ENCODE results near the gene POLR1A. TPM values are rescaled to one million over a fixed set of nuclear protein-coding genes. Genes with fewer than 3 reads are reported as not detected.

The POLR1A gene
- total RNA-seq, 1 donor from 2014 or later = 45.2 TPM

DNA sequence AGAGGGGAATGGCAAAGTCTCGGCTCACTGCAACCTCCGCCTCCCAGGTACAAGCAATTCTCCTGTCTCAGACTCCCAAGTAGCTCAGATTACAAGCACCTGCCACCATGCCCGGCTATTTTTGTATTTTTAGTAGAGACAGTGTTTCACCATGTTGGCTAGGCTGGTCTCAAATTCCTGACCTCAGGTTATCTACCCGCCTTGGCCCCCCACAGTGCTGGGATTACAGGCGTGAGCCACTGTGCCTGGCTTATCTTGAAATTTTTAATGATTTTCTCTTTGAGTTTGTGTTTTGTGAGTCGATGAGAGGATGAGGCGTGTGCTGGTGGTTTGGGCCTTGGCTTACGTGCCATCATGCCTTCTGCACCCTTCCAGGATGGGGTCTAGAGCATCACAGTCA is 115.6 kb downstream of the POLR1A start:
- Histone ChIP-seq H3K4me3 (ENCODE audit: insufficient read depth, low read depth, low read length) (no peak overlapping the region), H3K9ac (ENCODE audit: low read length) (no peak overlapping the region), H3K4me2 (ENCODE audit: low read length) (no peak overlapping the region), H3K9me3 (ENCODE audit: insufficient read depth, low read depth, low read length) (no peaks in the 10 kb centered on the region), H3K4me1 (ENCODE audit: insufficient read depth, low read length) (peaks cover 9% of the 10 kb centered on the region), H3K79me2 (ENCODE audit: insufficient read depth, low read length) (no peaks in the 10 kb centered on the region), H3K36me3 (ENCODE audit: insufficient read depth, low read length) (no peaks in the 10 kb centered on the region), H3K27me3 (ENCODE audit: insufficient read depth, low read length) (no peaks in the 10 kb centered on the region), H2AFZ (ENCODE audit: low read depth, low read length) (no peak overlapping the region), H3K27ac (ENCODE audit: low read depth, low read length) (no peak overlapping the region), H4K20me1 (ENCODE audit: insufficient read depth, low read length) (no peaks in the 10 kb centered on the region)
- DNase-seq (ENCODE audit: low read depth) = no peak
- FAIRE-seq = no peak
- Mint-ChIP-seq H3K36me3 (ENCODE audit: low read depth, unreplicated experiment) (no peaks in the 10 kb centered on the region), H3K27me3 (ENCODE audit: low read depth, unreplicated experiment) (peaks cover 4% of the 10 kb centered on the region), H3K4me3 (ENCODE audit: unreplicated experiment) (no peak overlapping the region), H3K4me1 (ENCODE audit: low read depth, unreplicated experiment) (peaks cover 8% of the 10 kb centered on the region), H3K9me3 (ENCODE audit: unreplicated experiment) (peaks cover 1% of the 10 kb centered on the region), H3K27ac (ENCODE audit: unreplicated experiment) (no peak overlapping the region)
- TF ChIP-seq, protein P1, sequence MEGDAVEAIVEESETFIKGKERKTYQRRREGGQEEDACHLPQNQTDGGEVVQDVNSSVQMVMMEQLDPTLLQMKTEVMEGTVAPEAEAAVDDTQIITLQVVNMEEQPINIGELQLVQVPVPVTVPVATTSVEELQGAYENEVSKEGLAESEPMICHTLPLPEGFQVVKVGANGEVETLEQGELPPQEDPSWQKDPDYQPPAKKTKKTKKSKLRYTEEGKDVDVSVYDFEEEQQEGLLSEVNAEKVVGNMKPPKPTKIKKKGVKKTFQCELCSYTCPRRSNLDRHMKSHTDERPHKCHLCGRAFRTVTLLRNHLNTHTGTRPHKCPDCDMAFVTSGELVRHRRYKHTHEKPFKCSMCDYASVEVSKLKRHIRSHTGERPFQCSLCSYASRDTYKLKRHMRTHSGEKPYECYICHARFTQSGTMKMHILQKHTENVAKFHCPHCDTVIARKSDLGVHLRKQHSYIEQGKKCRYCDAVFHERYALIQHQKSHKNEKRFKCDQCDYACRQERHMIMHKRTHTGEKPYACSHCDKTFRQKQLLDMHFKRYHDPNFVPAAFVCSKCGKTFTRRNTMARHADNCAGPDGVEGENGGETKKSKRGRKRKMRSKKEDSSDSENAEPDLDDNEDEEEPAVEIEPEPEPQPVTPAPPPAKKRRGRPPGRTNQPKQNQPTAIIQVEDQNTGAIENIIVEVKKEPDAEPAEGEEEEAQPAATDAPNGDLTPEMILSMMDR (IDR thresholded peaks at IDR 0.05; ENCODE audit: insufficient read depth, low read depth, low read length) = no peak
- TF ChIP-seq EZH2 (IDR thresholded peaks at IDR 0.05; ENCODE audit: insufficient read depth, low read length) = no peak

DNA sequence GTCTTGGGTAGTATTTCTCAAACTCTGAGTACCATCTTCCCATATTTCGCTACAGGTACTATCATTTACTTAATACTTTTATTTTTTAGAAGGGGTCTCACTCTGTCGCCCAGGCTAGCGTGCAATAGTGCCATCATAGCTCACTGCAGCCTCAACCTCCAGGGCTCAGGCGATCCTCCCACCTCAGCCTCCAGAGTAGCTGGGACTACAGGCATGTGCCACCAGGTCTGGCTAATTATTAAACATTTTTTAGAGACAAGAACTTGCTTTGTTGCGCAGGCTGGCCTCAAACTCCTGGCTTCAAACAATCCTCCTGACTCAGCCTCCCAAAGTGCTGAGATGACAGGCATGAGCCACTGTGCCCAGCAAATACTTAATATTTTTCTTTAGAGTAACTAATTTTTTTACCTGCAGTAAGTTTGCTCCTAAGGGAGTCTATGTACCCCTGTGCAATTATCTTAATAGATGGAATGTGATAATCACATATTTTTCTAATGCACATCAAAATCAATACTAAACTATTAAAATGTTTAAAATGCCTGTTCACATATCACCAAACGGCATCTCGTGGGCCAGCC is 116.3 kb downstream of the POLR1A start:
- H2AFZ ChIP-seq (ENCODE audit: low read depth, low read length) = no peak overlapping the region
- peaks cover 6% of the 10 kb centered on the region for H3K4me1 ChIP-seq (ENCODE audit: insufficient read depth, low read length)

DNA sequence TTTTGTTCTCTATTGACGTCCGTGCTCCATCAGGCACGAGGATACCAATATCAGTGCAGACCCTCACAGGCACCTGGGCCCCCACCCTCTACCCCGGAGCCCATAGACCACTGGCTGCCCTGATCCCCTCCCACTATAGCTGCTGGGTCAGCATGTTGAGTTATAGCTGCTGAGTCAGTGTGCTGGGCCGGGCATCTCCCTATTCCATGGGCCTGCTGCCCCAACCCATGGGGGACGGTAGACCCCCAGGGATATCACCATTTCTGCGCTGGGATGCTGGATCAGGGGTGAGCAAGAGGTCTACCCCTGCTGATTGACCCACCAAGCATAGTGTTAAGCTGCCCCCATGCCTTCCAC is 116.8 kb downstream of the POLR1A start:
- Histone ChIP-seq H3K4me2 (ENCODE audit: low read length) (no peak overlapping the region), H3K9ac (ENCODE audit: low read length) (no peak overlapping the region), H2AFZ (ENCODE audit: low read depth, low read length) (no peak overlapping the region), H3K4me3 (ENCODE audit: insufficient read depth, low read depth, low read length) (no peak overlapping the region), H3K9me3 (ENCODE audit: insufficient read depth, low read depth, low read length) (no peaks in the 10 kb centered on the region), H3K4me1 (ENCODE audit: insufficient read depth, low read length) (peaks cover 2% of the 10 kb centered on the region), H3K36me3 (ENCODE audit: insufficient read depth, low read length) (no peaks in the 10 kb centered on the region), H3K79me2 (ENCODE audit: insufficient read depth, low read length) (no peaks in the 10 kb centered on the region), H3K27me3 (ENCODE audit: insufficient read depth, low read length) (no peaks in the 10 kb centered on the region), H4K20me1 (ENCODE audit: insufficient read depth, low read length) (no peaks in the 10 kb centered on the region), H3K27ac (ENCODE audit: low read depth, low read length) (no peak overlapping the region)
- no peaks in the 10 kb centered on the region for H3K36me3 Mint-ChIP-seq (ENCODE audit: low read depth, unreplicated experiment)
- FAIRE-seq = no peak
- peaks cover 1% of the 10 kb centered on the region for H3K9me3 Mint-ChIP-seq (ENCODE audit: unreplicated experiment)
- H3K27me3 Mint-ChIP-seq (ENCODE audit: low read depth, unreplicated experiment) = peaks cover 4% of the 10 kb centered on the region
- H3K27ac Mint-ChIP-seq (ENCODE audit: unreplicated experiment) = no peak overlapping the region
- H3K4me3 Mint-ChIP-seq (ENCODE audit: unreplicated experiment) = no peak overlapping the region
- H3K4me1 Mint-ChIP-seq (ENCODE audit: low read depth, unreplicated experiment) = peaks cover 3% of the 10 kb centered on the region
- TF ChIP-seq, protein P1 (IDR thresholded peaks at IDR 0.05; ENCODE audit: insufficient read depth, low read depth, low read length) = no peak
- TF ChIP-seq EZH2 (IDR thresholded peaks at IDR 0.05; ENCODE audit: insufficient read depth, low read length) = no peak
- DNase-seq (ENCODE audit: low read depth) = no peak

More for the DNA sequence above, 116.3 kb downstream of the POLR1A start:
- FAIRE-seq = no peak
- no peaks in the 10 kb centered on the region for H3K79me2 ChIP-seq (ENCODE audit: insufficient read depth, low read length)
- H3K27ac ChIP-seq (ENCODE audit: low read depth, low read length) = no peak overlapping the region
- Mint-ChIP-seq H3K4me3 (ENCODE audit: unreplicated experiment) (no peak overlapping the region), H3K27me3 (ENCODE audit: low read depth, unreplicated experiment) (peaks cover 4% of the 10 kb centered on the region), H3K36me3 (ENCODE audit: low read depth, unreplicated experiment) (no peaks in the 10 kb centered on the region), H3K9me3 (ENCODE audit: unreplicated experiment) (peaks cover 1% of the 10 kb centered on the region), H3K27ac (ENCODE audit: unreplicated experiment) (no peak overlapping the region), H3K4me1 (ENCODE audit: low read depth, unreplicated experiment) (peaks cover 8% of the 10 kb centered on the region)
- no peaks in the 10 kb centered on the region for H3K27me3 ChIP-seq (ENCODE audit: insufficient read depth, low read length)
- H3K9me3 ChIP-seq (ENCODE audit: insufficient read depth, low read depth, low read length) = no peaks in the 10 kb centered on the region
- H3K4me3 ChIP-seq (ENCODE audit: insufficient read depth, low read depth, low read length) = no peak overlapping the region
- H4K20me1 ChIP-seq (ENCODE audit: insufficient read depth, low read length) = no peaks in the 10 kb centered on the region
- no peaks in the 10 kb centered on the region for H3K36me3 ChIP-seq (ENCODE audit: insufficient read depth, low read length)
- no peak overlapping the region for H3K9ac ChIP-seq (ENCODE audit: low read length)
- TF ChIP-seq, protein P1 (IDR thresholded peaks at IDR 0.05; ENCODE audit: insufficient read depth, low read depth, low read length) = no peak
- TF ChIP-seq EZH2 (IDR thresholded peaks at IDR 0.05; ENCODE audit: insufficient read depth, low read length) = no peak
- no peak overlapping the region for H3K4me2 ChIP-seq (ENCODE audit: low read length)
- DNase-seq (ENCODE audit: low read depth) = no peak
